Adrenal gland (tissue), 5 donors: ENCODE measurements around the gene GRID1.

ENCODE experiments used
- CTCF ChIP-seq, 6 experiments: fragments of 450-650 bp in 4 of 6; fragments of 200-600 bp in 2 of 6; sonication (generic) in 1 of 6; IDR thresholded peaks; 1 replicate in 5 of 6; 2 replicates in 1 of 6; pipeline versions ENCODE4 v1.5.1 to v1.8.0; 2016 to 2021; ENCODE audit warnings: antibody characterized with exemption in 6 of 6, mild to moderate bottlenecking in 2 of 6, moderate library complexity in 1 of 6
- POLR2A ChIP-seq, 2 donors: fragments of 450-650 bp; IDR thresholded peaks; one replicate each; pipeline ENCODE4 v1.6.1; 2017; ENCODE audit warnings: antibody characterized with exemption in 2 of 2, mild to moderate bottlenecking in 2 of 2, moderate library complexity in 1 of 2
- donor health status: DM: no; HTN: no; CAD: no.

- TF ChIP-seq CTCF (IDR thresholded peaks at IDR 0.05) = no peak
- TF ChIP-seq POLR2A (IDR thresholded peaks at IDR 0.05) = no peak
Observed at GRCh38 chr10:86283466-86284287, 82.9 kb downstream of the GRID1 start.
